HepG2 (cell line): ENCODE data around the gene GDE1. TPM values are rescaled to one million over a fixed set of nuclear protein-coding genes. Genes with fewer than 3 reads are reported as not detected.

Experiments used
- EZH2 ChIP-seq: conservative IDR thresholded peaks from 2 replicates; pipeline ENCODE4 v1.6.1; 2012; ENCODE audit warnings: mild to moderate bottlenecking, low read depth, low read length, moderate library complexity
- FOSL2 ChIP-seq: sonication (generic); formaldehyde crosslinking; IDR thresholded peaks from 2 replicates; pipeline ENCODE4 v1.4.0; 2020; ENCODE audit warnings: missing genetic modification reagents
- HIVEP1 ChIP-seq: sonication (generic); formaldehyde crosslinking; IDR thresholded peaks from 2 replicates; pipeline ENCODE4 v1.4.0; 2020; ENCODE audit warnings: mild to moderate bottlenecking, missing genetic modification reagents
- HNF1B ChIP-seq: sonication (generic); formaldehyde crosslinking; IDR thresholded peaks from 2 replicates; pipeline ENCODE4 v1.5.1; 2020; ENCODE audit warnings: mild to moderate bottlenecking, moderate library complexity, missing genetic modification reagents
- NFYB ChIP-seq: sonication (generic); formaldehyde crosslinking; IDR thresholded peaks from 2 replicates; pipeline ENCODE4 v1.4.0; 2020; ENCODE audit warnings: missing genetic modification reagents
- PAXIP1 ChIP-seq: sonication (generic); formaldehyde crosslinking; conservative IDR thresholded peaks from 2 replicates; pipeline ENCODE4 v1.4.0; 2020; ENCODE audit warnings: mild to moderate bottlenecking, missing genetic modification reagents, moderate library complexity
- PRDM15 ChIP-seq: sonication (generic); formaldehyde crosslinking; IDR thresholded peaks from 2 replicates; pipeline ENCODE4 v1.4.0; 2020; ENCODE audit warnings: missing genetic modification reagents
- SMARCC2 ChIP-seq: fragments of 450-650 bp; IDR thresholded peaks from 2 replicates; pipeline ENCODE4 v1.6.1; 2017; ENCODE audit warnings: antibody characterized with exemption, mild to moderate bottlenecking
- SRF ChIP-seq: IDR thresholded peaks from 2 replicates; pipeline ENCODE4 v1.6.1; 2011; ENCODE audit warnings: mild to moderate bottlenecking, low read depth, low read length, moderate library complexity
- SRY ChIP-seq: sonication (generic); formaldehyde crosslinking; IDR thresholded peaks from 2 replicates; pipeline ENCODE4 v1.8.0; 2022; ENCODE audit warnings: mild to moderate bottlenecking, missing genetic modification reagents
- SSRP1 ChIP-seq: IDR thresholded peaks from 2 replicates; pipeline ENCODE4 v1.6.1; 2016; ENCODE audit warnings: control low read depth
- TARDBP ChIP-seq: sonication (generic); formaldehyde crosslinking; IDR thresholded peaks from 2 replicates; pipeline ENCODE4 v1.8.0; 2022; ENCODE audit warnings: mild to moderate bottlenecking, missing genetic modification reagents
- TRIM22 ChIP-seq: fragments of 450-650 bp; IDR thresholded peaks from 2 replicates; pipeline ENCODE4 v1.6.1; 2017
- YEATS4 ChIP-seq: sonication (generic); formaldehyde crosslinking; IDR thresholded peaks from 2 replicates; pipeline ENCODE4 v1.4.0; 2020; ENCODE audit warnings: missing genetic modification reagents, borderline replicate concordance
- ZBTB21 ChIP-seq: sonication (generic); formaldehyde crosslinking; IDR thresholded peaks from 2 replicates; pipeline ENCODE4 v1.4.0; 2020; ENCODE audit warnings: missing genetic modification reagents
- ZFP36L1 ChIP-seq: sonication (generic); formaldehyde crosslinking; IDR thresholded peaks from 2 replicates; pipeline ENCODE4 v1.8.0; 2022; ENCODE audit warnings: mild to moderate bottlenecking, missing genetic modification reagents, moderate library complexity
- ZNF282 ChIP-seq: fragments of 450-650 bp; IDR thresholded peaks from 2 replicates; pipeline ENCODE4 v1.6.1; 2018; ENCODE audit not compliant: partially characterized antibody
- ZNF44 ChIP-seq: sonication (generic); formaldehyde crosslinking; IDR thresholded peaks from 2 replicates; pipeline ENCODE4 v1.5.1; 2020; ENCODE audit warnings: mild to moderate bottlenecking, missing genetic modification reagents
- ZNF839 ChIP-seq: sonication (generic); formaldehyde crosslinking; IDR thresholded peaks from 2 replicates; pipeline ENCODE4 v1.4.0; 2020; ENCODE audit warnings: missing genetic modification reagents, mild to moderate bottlenecking, borderline replicate concordance
- ZSCAN9 ChIP-seq: IDR thresholded peaks from 2 replicates; pipeline ENCODE4 v1.6.1; 2016; ENCODE audit warnings: borderline replicate concordance
- polyA plus RNA-seq, 8 experiments: library from polyadenylated mRNA; depleted of rRNA in 3 of 8; stranded (reverse) in 7 of 8; unstranded in 1 of 8; fragments of >200 nt; fragmentation: Illumina TruSeq in 4 of 8; extraction: Trizol in 4 of 8; gene quantifications; 2 replicates each; pipeline versions ENCODE4 v1.2.1 to v1.2.3, GENCODE V29; 2011 to 2016; ENCODE audit warnings: low read depth in 4 of 8, missing spikeins in 1 of 8, mixed read lengths in 1 of 8; ENCODE audit not compliant: insufficient read depth in 1 of 8
- total RNA-seq, 5 experiments: library from RNA; depleted of rRNA; stranded (reverse); fragments of >200 nt; fragmentation: Illumina TruSeq; extraction: Trizol; gene quantifications; 2 replicates each; pipeline ENCODE4 v1.2.3, GENCODE V29; 2016; ENCODE audit warnings: low read depth in 1 of 5

Gene GDE1
- total and polyA plus RNA-seq, 2 of the 13 experiments (the other 11 are each of a cell fraction or from before 2014, with no cell fraction given): 35.9 to 59.0 TPM

- TF ChIP-seq ZNF839 (CRISPR knock-in tag) (peak; percentile 90; the same call in 1 of the 2 replicates), NFYB (CRISPR knock-in tag) (peak; percentile 49), ZNF44 (CRISPR knock-in tag) (0 out of 2 replicates have a peak, but pooled peaks have one; percentile 88), ZBTB21 (CRISPR knock-in tag) (peak; percentile 82), EZH2 (no peak; the same call in 1 of the 2 replicates), SRY (peak; percentile 81), TARDBP (CRISPR knock-in tag) (peak; percentile 88), ZSCAN9 (CRISPR knock-in tag) (0 out of 2 replicates have a peak, but pooled peaks have one; percentile 16), ZNF282 (no peak), SMARCC2 (no peak), TRIM22 (no peak), PAXIP1 (CRISPR knock-in tag) (peak; percentile 55), HIVEP1 (CRISPR knock-in tag) (peak; percentile 69; the same call in 1 of the 2 replicates), YEATS4 (CRISPR knock-in tag) (peak; percentile 54; the same call in 1 of the 2 replicates), SSRP1 (peak; percentile 75; the same call in 1 of the 2 replicates), ZFP36L1 (CRISPR knock-in tag) (0 out of 2 replicates have a peak, but pooled peaks have one; percentile 40), PRDM15 (CRISPR knock-in tag) (0 out of 2 replicates have a peak, but pooled peaks have one; percentile 49), SRF (no peak), FOSL2 (CRISPR knock-in tag) (peak; percentile 95), HNF1B (CRISPR knock-in tag) (peak; percentile 77)
Observed at GRCh38 chr16:19555186-19555937, 33.5 kb upstream of the GDE1 start, which contains the start of gene VPS35L (continued).
